Astrocyte (in vitro differentiated cells and primary cell): ENCODE data around the gene DISC1. TPM values are rescaled to one million over a fixed set of nuclear protein-coding genes. Genes with fewer than 3 reads are reported as not detected.

Source experiments
- DNase-seq: peaks from one replicate; pipeline ENCODE4 v3.0.0-alpha.2; 2010; ENCODE audit warnings: low read depth
- FAIRE-seq: peaks from 2 replicates; lab custom pipeline; 2011; peaks lifted over from hg19 to GRCh38; lab: Jason Lieb, UNC
- H2AFZ ChIP-seq: 2 replicates; pipeline ENCODE4 v1.6.0; 2012; ENCODE audit warnings: low read depth, low read length, inconsistent platforms
- H3K27ac ChIP-seq: 2 replicates; pipeline ENCODE4 v1.5.1; 2011; ENCODE audit warnings: low read depth, low read length, inconsistent platforms
- H3K27me3 ChIP-seq: 2 replicates; pipeline ENCODE4 v1.6.0; 2011; ENCODE audit warnings: low read length, inconsistent platforms; ENCODE audit not compliant: insufficient read depth
- H3K36me3 ChIP-seq: 2 replicates; pipeline ENCODE4 v1.5.1; 2011; ENCODE audit warnings: low read length, inconsistent platforms; ENCODE audit not compliant: insufficient read depth
- H3K4me1 ChIP-seq: 2 replicates; pipeline ENCODE4 v1.5.1; 2011; ENCODE audit warnings: low read length, inconsistent platforms; ENCODE audit not compliant: insufficient read depth
- H3K4me2 ChIP-seq: 2 replicates; pipeline ENCODE4 v1.6.0; 2012; ENCODE audit warnings: low read length, inconsistent platforms
- H3K4me3 ChIP-seq: 2 replicates; pipeline ENCODE4 v1.5.1; 2011; ENCODE audit warnings: low read depth, mild to moderate bottlenecking, low read length, inconsistent platforms; ENCODE audit not compliant: insufficient read depth
- H3K79me2 ChIP-seq: 2 replicates; pipeline ENCODE4 v1.6.0; 2012; ENCODE audit warnings: mild to moderate bottlenecking, low read length, inconsistent platforms; ENCODE audit not compliant: insufficient read depth
- H3K9ac ChIP-seq: 2 replicates; pipeline ENCODE4 v1.6.0; 2012; ENCODE audit warnings: mild to moderate bottlenecking, low read length, inconsistent platforms
- H3K9me3 ChIP-seq: 2 replicates; pipeline ENCODE4 v1.5.1; 2012; ENCODE audit warnings: low read depth, mild to moderate bottlenecking, low read length, inconsistent platforms; ENCODE audit not compliant: insufficient read depth
- H4K20me1 ChIP-seq: 2 replicates; pipeline ENCODE4 v1.6.0; 2012; ENCODE audit warnings: low read length, inconsistent platforms; ENCODE audit not compliant: insufficient read depth
- H3K27ac Mint-ChIP-seq: one replicate; pipeline ENCODE4 v1.8.0; 2021; ENCODE audit warnings: mild to moderate bottlenecking, mixed read lengths; ENCODE audit not compliant: unreplicated experiment
- H3K27me3 Mint-ChIP-seq: one replicate; pipeline ENCODE4 v1.8.0; 2021; ENCODE audit warnings: low read depth, mixed read lengths; ENCODE audit not compliant: unreplicated experiment
- H3K36me3 Mint-ChIP-seq: one replicate; pipeline ENCODE4 v1.8.0; 2021; ENCODE audit warnings: low read depth, mixed read lengths; ENCODE audit not compliant: unreplicated experiment
- H3K4me1 Mint-ChIP-seq: one replicate; pipeline ENCODE4 v1.8.0; 2021; ENCODE audit warnings: low read depth, mixed read lengths; ENCODE audit not compliant: unreplicated experiment
- H3K4me3 Mint-ChIP-seq: one replicate; pipeline ENCODE4 v1.8.0; 2021; ENCODE audit warnings: mild to moderate bottlenecking, moderate library complexity, mixed read lengths; ENCODE audit not compliant: unreplicated experiment
- H3K9me3 Mint-ChIP-seq: one replicate; pipeline ENCODE4 v1.8.0; 2021; ENCODE audit warnings: mild to moderate bottlenecking, mixed read lengths; ENCODE audit not compliant: unreplicated experiment
- EZH2 ChIP-seq: IDR thresholded peaks from 2 replicates; pipeline ENCODE4 v1.6.1; 2012; ENCODE audit warnings: mild to moderate bottlenecking, low read length, inconsistent platforms; ENCODE audit not compliant: insufficient read depth
- total RNA-seq: library from RNA; stranded (reverse); gene quantifications from 2 replicates; pipeline ENCODE4 v1.2.1, GENCODE V29; 2021
- TF ChIP-seq, protein P1 (sequence below): IDR thresholded peaks from 2 replicates; pipeline ENCODE4 v1.5.1; 2011; ENCODE audit warnings: low read depth, mild to moderate bottlenecking, inconsistent platforms, low read length, moderate library complexity; ENCODE audit not compliant: insufficient read depth

DISC1 gene
- total RNA-seq, 1 donor from 2014 or later: 9.1 TPM

DNA sequence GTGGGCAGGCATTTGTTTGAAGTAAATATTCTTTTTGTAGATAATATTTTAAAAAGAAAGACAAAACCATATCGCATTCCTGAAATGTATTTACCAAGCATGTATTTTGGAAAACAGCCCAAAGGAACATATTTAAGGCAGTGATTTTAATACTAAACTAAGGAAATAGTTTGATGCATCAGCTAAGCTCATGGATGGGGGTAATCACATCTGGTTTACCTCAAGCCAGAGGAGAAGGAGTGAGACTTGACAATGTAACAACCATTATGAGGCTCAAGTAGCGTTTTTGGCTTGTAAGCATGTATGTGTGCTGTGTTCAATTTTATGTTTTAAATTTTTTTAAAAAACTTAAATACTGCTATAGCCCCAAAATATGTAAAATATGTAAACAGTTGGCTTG, 390.5 kb downstream of the DISC1 start:
- Mint-ChIP-seq H3K27ac (no peak overlapping the region), H3K9me3 (no peaks in the 10 kb centered on the region), H3K27me3 (no peaks in the 10 kb centered on the region), H3K36me3 (peaks cover 3% of the 10 kb centered on the region), H3K4me3 (no peak overlapping the region), H3K4me1 (peaks cover 11% of the 10 kb centered on the region)
- H3K36me3 ChIP-seq: no peaks in the 10 kb centered on the region
- TF ChIP-seq, protein P1, sequence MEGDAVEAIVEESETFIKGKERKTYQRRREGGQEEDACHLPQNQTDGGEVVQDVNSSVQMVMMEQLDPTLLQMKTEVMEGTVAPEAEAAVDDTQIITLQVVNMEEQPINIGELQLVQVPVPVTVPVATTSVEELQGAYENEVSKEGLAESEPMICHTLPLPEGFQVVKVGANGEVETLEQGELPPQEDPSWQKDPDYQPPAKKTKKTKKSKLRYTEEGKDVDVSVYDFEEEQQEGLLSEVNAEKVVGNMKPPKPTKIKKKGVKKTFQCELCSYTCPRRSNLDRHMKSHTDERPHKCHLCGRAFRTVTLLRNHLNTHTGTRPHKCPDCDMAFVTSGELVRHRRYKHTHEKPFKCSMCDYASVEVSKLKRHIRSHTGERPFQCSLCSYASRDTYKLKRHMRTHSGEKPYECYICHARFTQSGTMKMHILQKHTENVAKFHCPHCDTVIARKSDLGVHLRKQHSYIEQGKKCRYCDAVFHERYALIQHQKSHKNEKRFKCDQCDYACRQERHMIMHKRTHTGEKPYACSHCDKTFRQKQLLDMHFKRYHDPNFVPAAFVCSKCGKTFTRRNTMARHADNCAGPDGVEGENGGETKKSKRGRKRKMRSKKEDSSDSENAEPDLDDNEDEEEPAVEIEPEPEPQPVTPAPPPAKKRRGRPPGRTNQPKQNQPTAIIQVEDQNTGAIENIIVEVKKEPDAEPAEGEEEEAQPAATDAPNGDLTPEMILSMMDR: no peak
- no peak for TF ChIP-seq EZH2
- no peak overlapping the region for H3K9ac ChIP-seq
- no peak overlapping the region for H3K4me2 ChIP-seq
- H3K4me3 ChIP-seq: no peak overlapping the region
- no peaks in the 10 kb centered on the region for H4K20me1 ChIP-seq
- H3K27ac ChIP-seq: no peak overlapping the region
- FAIRE-seq: no peak
- peaks cover 5% of the 10 kb centered on the region for H3K4me1 ChIP-seq
- no peaks in the 10 kb centered on the region for H3K9me3 ChIP-seq
- no peaks in the 10 kb centered on the region for H3K79me2 ChIP-seq
- H2AFZ ChIP-seq: no peak overlapping the region
- no peaks in the 10 kb centered on the region for H3K27me3 ChIP-seq
- DNase-seq: no peak

DNA sequence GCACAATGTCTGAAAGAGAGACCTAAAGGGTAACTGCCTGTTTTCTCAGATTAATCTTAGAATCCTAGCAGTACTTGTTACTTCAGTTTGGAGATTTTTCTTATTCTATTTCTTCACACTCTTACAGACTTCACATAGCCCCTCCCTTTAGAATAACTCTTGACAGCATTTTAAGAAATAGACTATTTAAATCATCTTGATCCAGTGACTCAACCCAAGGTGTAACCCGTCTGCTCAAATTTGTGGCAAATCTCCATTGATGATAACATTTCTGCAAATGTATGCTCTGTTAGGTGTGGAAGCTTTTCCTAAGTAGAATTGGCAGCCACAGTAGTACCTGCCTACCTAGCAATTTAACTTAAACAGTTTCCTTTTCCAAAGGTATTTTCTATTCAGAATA, 391.2 kb downstream of the DISC1 start:
- no peak overlapping the region for H3K4me3 ChIP-seq
- H4K20me1 ChIP-seq: no peaks in the 10 kb centered on the region
- Mint-ChIP-seq H3K27ac (no peak overlapping the region), H3K4me3 (no peak overlapping the region), H3K36me3 (peaks cover 3% of the 10 kb centered on the region), H3K9me3 (no peaks in the 10 kb centered on the region), H3K27me3 (no peaks in the 10 kb centered on the region), H3K4me1 (peaks cover 11% of the 10 kb centered on the region)
- no peak overlapping the region for H2AFZ ChIP-seq
- peaks cover 5% of the 10 kb centered on the region for H3K4me1 ChIP-seq
- no peak overlapping the region for H3K27ac ChIP-seq
- no peaks in the 10 kb centered on the region for H3K9me3 ChIP-seq
- no peak for TF ChIP-seq EZH2
- TF ChIP-seq, protein P1: no peak
- H3K36me3 ChIP-seq: no peaks in the 10 kb centered on the region
- FAIRE-seq (no peak), DNase-seq (no peak)
- no peaks in the 10 kb centered on the region for H3K79me2 ChIP-seq
- H3K27me3 ChIP-seq: no peaks in the 10 kb centered on the region
- H3K4me2 ChIP-seq: no peak overlapping the region
- H3K9ac ChIP-seq: no peak overlapping the region

DNA sequence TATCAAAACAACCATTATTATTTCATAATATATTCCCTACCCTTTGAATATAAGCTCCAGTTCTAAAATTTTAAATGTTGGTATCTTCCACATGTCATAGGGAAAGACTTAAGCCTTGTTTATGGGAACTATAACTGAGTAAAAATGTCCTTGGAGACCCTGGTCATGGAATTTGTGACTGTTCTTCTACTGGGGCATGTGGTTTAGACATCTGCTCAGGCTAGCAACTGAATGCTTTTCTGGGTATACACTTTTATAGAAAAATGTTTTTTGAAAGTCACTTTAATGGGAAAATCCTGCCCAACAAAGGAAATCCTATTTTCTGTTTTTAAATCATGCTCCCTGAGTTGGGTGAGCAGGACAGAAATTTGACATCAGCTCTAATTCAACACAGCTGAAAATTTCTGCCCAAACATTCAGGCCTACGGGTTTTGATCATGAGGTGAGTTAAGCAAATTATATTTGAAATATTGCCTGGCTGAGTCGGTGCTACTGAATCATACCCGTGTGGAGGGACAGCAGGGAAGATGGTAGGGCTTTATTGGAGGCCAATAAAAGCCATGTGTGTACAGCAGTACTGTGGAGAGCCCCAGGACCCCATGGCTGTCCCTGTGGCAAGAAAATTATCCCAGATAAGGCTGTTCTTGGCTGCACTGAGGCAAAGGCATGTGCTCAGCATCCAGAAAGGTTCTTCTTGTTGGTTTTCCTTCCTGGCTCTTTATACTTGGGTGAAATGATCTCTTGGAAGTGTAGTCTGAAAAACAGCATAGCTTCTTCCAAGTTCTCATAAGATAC, 391.8 kb downstream of the DISC1 start:
- no peak for FAIRE-seq
- Histone ChIP-seq H3K4me2 (no peak overlapping the region), H3K4me1 (peaks cover under 1% of the 10 kb centered on the region), H3K9me3 (no peaks in the 10 kb centered on the region), H3K79me2 (no peaks in the 10 kb centered on the region), H4K20me1 (no peaks in the 10 kb centered on the region), H3K27ac (no peak overlapping the region), H3K36me3 (no peaks in the 10 kb centered on the region), H2AFZ (no peak overlapping the region), H3K27me3 (no peaks in the 10 kb centered on the region), H3K4me3 (no peak overlapping the region), H3K9ac (no peak overlapping the region)
- Mint-ChIP-seq H3K9me3 (no peaks in the 10 kb centered on the region), H3K4me3 (no peak overlapping the region), H3K36me3 (peaks cover 3% of the 10 kb centered on the region), H3K4me1 (peaks cover 4% of the 10 kb centered on the region), H3K27ac (no peak overlapping the region), H3K27me3 (no peaks in the 10 kb centered on the region)
- DNase-seq: no peak
- TF ChIP-seq, protein P1: no peak
- no peak for TF ChIP-seq EZH2
